Erythroblast (primary cell): ENCODE data around the gene CAGE1.

Experiments used
- GATA1 ChIP-seq: IDR thresholded peaks from 2 replicates; pipeline ENCODE4 v1.6.1; 2011; ENCODE audit warnings: low read depth, mild to moderate bottlenecking, control low read depth, low read length, moderate library complexity
- POLR2A ChIP-seq: IDR thresholded peaks from 2 replicates; pipeline ENCODE4 v1.6.1; 2011; ENCODE audit warnings: mild to moderate bottlenecking, low read length

GRCh38 chr6:7328243-7328642 lies 61.3 kb downstream of the CAGE1 start:
- TF ChIP-seq POLR2A (no peak), GATA1 (no peak)
